Measurements from ENCODE around the gene LYRM4. TPM values are rescaled to one million over a fixed set of nuclear protein-coding genes. Genes with fewer than 3 reads are reported as not detected.

The LYRM4 gene
- total and polyA plus RNA-seq, 9 of the 15 experiments (the other 6 are each of a cell fraction or from before 2014, with no cell fraction given) = 24.2 to 69.4 (median 41.8) TPM

- TF ChIP-seq UBTF (IDR thresholded peaks at IDR 0.05; ENCODE audit: borderline replicate concordance in 1 of 2, low read depth in 2 of 2, low read length in 2 of 2) = 0 out of 4 replicates have a peak, but pooled peaks of 1 of the 2 experiments have one; percentile 40
- TF ChIP-seq NKRF (IDR thresholded peaks at IDR 0.05; ENCODE audit: borderline replicate concordance) = peak; percentile 80
- TF ChIP-seq L3MBTL2 (IDR thresholded peaks at IDR 0.05) = peak; percentile 64
- TF ChIP-seq NCOA1 (IDR thresholded peaks at IDR 0.05; ENCODE audit: low read depth) = peak; percentile 31; the same call in 1 of the 2 replicates
- no peak for TF ChIP-seq SPI1 (IDR thresholded peaks at IDR 0.05; ENCODE audit: borderline replicate concordance, low read depth, low read length)
- peak; percentile 57 for TF ChIP-seq NCOR1 (IDR thresholded peaks at IDR 0.05)
- TF ChIP-seq TAL1 (IDR thresholded peaks at IDR 0.05) = peak; percentile 80
- peak; percentile 55; the same call in 1 of the 2 replicates for TF ChIP-seq GATA2 (CRISPR knock-in tag; IDR thresholded peaks at IDR 0.05)
- TF ChIP-seq MBD2 (IDR thresholded peaks at IDR 0.05; ENCODE audit: borderline replicate concordance, low read depth) = no peak
- TF ChIP-seq ATF7 (IDR thresholded peaks at IDR 0.05) = peak; percentile 17; the same call in 1 of the 2 replicates
- TF ChIP-seq ZNF395 (CRISPR knock-in tag; IDR thresholded peaks at IDR 0.05) = 0 out of 2 replicates have a peak, but pooled peaks have one; percentile 33
- peak; percentile 73 for TF ChIP-seq SMARCB1 (IDR thresholded peaks at IDR 0.05; ENCODE audit: insufficient read length, low read depth)
- no peak for TF ChIP-seq HES1 (IDR thresholded peaks at IDR 0.05; ENCODE audit: low read depth)
- peak; percentile 73 for TF ChIP-seq SOX6 (IDR thresholded peaks at IDR 0.05)
- TF ChIP-seq DPF2 (IDR thresholded peaks at IDR 0.05) = peak; percentile 85
- TF ChIP-seq PBX2 (CRISPR knock-in tag; IDR thresholded peaks at IDR 0.05; ENCODE audit: low read depth) = no peak
- TF ChIP-seq PBX2 (tag; conservative IDR thresholded peaks at IDR 0.05; ENCODE audit: low read depth) = peak; percentile 53; the same call in 1 of the 2 replicates
- peak; percentile 23; the same call in 1 of the 2 replicates for TF ChIP-seq MAFF (IDR thresholded peaks at IDR 0.05; ENCODE audit: low read length)
- peak; percentile 88 for TF ChIP-seq ARID1B (IDR thresholded peaks at IDR 0.05)
- peak; percentile 84 for TF ChIP-seq TCF3 (CRISPR knock-in tag; IDR thresholded peaks at IDR 0.05)
- no peak for TF ChIP-seq ZNF253 (CRISPR knock-in tag; conservative IDR thresholded peaks at IDR 0.05)
Measured at GRCh38 chr6:5270093-5270680, 9.4 kb upstream of the LYRM4 start (continued).

Data from K562 (cell line).